HG02970 (cell line): ENCODE measurements around the gene POGLUT3.

ENCODE experiments used
- ATAC-seq: cut with Tn5 transposase; IDR thresholded peaks from one replicate; pipeline ENCODE4 v1.9.1; 2021; ENCODE audit warnings: mild to moderate bottlenecking, moderate library complexity, moderate number of reproducible peaks; ENCODE audit not compliant: unreplicated experiment, low FRiP score

The POGLUT3 gene

DNA sequence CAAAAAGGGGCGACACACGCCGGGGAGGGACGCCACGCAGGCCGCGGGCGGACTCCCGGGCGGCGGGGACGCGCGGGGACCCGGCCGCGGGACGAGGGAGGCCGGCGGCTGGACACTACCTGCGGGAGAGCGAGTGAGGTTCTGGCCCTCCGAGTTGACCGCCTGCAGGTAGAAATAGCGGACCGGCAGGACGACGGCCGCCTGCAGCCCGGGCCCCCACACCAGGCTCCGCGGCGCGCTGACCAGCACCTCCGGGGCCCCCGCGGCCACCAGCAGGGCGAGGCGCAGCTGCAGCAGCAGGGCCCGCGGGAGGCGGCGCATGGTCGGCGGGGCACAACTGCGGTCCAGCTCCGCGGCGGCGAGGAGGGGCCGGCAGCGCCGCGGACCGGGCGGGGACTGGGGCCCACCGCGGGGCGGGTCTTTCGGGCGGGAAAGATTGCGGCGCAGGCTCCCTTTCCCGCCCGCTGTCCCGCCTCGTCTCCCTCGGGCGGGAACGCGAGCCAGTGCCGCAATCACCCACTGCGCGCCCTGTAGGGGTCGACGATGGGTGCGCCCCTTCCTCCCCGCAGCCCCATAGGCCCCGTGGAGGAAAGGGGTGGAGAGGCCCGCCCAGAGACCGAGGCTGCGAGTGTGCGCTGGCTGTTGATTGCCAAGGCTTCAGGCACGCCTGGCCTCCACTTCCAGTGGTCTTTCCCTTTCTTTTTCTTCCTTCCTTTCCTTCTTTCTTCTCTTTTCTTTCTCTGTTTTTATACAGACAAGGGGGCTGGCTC, at the start of gene POGLUT3:
Gene POGLUT3, minus strand, starts transcription at position 339 of the 770 bp plus-strand sequence. Its CDS starts 18 bp downstream, at position 321.
- peak; percentile 60 for ATAC-seq

DNA sequence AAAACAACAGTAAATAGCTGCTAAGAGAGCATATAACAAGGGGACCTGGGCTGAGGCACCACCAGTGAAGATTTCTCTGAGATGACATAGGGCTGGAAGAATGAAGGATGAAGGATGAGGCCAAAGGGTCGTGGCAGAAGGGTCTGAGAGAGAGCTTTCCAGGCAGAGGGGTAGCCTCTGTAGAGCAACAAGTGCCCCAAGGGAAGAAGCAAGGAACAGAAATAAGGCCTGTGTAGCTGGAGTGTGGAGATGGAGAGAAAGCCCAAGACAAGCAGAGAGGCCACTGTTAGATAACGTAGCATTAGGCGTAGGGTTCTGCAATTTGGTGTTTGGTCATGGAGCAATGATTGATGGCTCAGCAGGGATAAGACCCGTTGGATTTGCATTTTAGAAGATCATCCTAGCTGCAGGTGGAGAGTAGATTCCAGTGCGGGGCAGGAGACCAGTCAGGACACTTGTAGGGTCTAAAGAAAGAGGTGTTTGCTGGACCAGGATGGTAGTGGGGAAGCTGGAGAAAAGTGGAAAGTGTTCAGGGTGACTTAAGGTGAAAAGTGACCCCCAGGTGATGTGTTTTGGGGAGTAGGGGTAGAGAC, 47.8 kb upstream of the POGLUT3 start:
- no peak for ATAC-seq

DNA sequence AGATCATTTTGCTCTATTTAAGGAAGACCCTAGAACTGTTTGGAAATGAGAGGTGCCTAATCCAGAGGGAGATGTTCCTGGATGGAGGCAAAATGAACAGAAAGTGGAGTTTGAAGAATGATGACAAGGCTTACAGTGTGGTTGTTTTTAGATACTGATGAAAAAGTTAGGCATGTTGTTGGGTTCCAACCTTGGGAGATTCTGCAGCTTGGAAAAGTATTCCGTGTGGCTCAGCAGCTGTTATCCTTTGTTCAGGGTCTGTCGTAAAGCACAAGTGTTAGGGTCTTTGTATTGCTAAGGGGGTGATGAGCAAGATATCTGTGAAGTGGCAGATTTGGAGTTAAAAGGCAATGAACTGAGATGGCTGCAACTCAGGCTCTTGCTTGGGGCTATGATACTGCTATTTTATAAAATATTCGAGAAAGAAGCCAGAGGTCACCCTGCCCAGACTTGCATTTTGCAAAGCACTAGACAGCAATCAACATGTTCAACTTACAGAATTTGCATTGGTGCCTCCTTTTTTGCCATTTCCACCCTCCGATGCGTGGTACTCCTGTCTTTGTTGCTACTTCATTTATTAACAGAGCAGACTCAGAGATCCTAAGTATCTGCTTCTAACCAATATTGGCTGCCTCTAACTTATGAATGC, 45.3 kb upstream of the POGLUT3 start:
- ATAC-seq: no peak

DNA sequence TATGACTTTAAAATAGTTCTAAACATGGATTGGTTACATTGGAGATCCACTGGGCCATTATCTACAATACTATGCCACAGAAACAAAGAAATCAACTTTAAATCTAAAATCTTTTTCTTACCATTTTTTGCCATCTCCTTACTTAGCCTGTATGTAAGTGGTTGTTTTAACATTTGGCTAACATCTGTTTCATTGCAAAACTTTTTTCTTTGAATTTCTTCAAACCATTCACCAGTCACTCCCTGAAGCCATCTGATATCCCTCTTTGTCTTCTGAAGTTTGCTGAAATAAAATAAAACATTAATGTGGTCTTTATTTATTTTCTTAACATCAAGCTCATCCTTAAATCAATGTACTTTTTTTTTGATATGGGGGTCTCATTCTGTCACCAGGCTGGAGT, 43.3 kb upstream of the POGLUT3 start:
- ATAC-seq: no peak

DNA sequence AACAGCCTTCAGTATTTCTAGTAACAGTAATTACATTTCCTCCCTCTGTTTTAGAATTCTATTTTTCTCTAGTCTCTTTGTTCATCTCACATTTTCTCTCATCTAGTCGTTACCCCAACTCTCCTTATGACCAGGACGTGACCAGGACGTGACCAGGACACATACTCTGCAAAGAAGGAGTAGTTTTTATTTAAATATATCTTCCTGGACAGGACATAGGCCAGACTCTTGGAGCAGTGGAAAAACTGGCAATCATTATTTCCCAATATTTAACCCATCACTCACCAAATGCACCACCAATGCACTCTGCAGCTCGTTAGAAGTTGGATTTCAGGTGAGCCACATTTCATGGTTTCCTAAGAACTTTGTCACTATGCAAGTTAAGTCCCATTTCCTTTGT, 40.3 kb upstream of the POGLUT3 start:
- ATAC-seq: no peak

GRCh38 chr11:108538022-108538424, 39.8 kb upstream of the POGLUT3 start:
- no peak for ATAC-seq

- ATAC-seq: no peak
These were observed 38.6 kb upstream of the POGLUT3 start for GRCh38 chr11:108536783-108537182.

GRCh38 chr11:108535384-108535955, 37.3 kb upstream of the POGLUT3 start:
- ATAC-seq: no peak

DNA sequence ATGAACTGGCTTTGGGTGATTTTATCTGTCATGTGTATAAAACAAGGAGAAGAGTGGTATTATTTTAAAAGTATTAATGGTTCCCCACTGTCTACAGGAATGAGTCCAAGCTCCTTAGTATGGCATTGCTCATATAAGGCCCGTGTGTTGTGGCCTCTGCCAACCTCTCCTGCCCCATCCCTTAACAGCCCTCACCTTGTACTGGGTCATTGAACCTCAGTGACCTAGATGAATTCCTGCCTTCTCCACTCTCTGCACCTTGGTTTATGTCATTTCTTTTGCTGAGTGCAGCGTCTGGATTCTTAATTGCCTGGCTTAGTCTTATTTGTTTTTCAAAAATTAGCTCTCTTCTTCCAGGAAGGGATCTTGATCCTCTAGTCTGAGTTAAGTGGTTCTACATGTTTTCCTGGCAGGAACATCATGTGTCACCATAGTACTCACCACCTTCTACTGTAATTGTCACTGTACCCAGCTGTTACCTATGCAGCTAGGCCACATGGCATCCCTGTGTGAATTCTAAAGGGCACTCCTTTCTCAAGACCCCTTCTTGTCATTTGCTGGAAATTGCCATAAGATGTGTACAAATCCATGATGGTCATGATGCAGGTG, 36.2 kb upstream of the POGLUT3 start:
- ATAC-seq: no peak

GRCh38 chr11:108530426-108530825, 32.2 kb upstream of the POGLUT3 start:
- ATAC-seq: no peak

GRCh38 chr11:108527382-108527781, 29.2 kb upstream of the POGLUT3 start:
- ATAC-seq: no peak

GRCh38 chr11:108525161-108525560, 27.0 kb upstream of the POGLUT3 start:
- ATAC-seq: no peak

GRCh38 chr11:108524422-108524821, 26.2 kb upstream of the POGLUT3 start:
- no peak for ATAC-seq

- ATAC-seq: no peak
These were observed 24.1 kb upstream of the POGLUT3 start for GRCh38 chr11:108522318-108522717.

DNA sequence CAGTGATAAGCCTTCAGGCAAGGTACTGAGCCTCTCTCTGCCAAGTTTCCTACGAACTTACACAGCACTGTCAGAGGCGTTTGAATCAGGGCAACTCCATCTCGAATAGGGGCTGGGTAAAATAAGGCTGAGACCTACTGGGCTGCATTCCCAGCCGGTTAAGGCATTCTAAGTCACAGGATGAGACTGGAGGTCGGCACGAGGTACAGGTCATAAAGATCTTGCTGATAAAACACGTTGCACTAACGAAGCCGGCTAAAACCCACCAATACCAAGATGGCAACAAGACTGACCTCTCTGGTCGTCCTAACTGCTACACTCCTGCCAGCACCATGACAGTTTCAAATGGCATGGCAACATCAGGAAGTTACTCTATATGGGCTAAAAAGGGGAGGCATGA, 20.4 kb upstream of the POGLUT3 start:
- no peak for ATAC-seq

DNA sequence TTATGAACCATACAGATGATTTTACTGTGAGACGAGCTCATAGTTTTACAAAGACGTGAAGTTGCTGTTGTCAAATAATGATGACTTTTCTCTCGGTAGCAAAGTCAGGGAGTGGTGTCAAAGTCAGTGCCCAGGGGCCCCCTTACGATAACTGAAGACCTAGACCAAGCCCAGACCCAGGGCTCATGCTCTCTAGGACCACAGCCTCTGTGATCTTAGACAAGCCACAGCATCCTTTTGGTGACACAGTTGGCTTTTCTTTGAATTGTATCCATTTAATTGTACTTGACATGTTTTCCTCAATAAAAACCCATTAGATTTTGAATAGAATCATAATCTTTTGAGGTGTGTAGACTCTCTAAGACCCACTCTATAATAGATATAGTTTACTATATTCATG, 17.9 kb upstream of the POGLUT3 start:
- ATAC-seq: no peak

GRCh38 chr11:108512708-108513107, 14.5 kb upstream of the POGLUT3 start:
- no peak for ATAC-seq

DNA sequence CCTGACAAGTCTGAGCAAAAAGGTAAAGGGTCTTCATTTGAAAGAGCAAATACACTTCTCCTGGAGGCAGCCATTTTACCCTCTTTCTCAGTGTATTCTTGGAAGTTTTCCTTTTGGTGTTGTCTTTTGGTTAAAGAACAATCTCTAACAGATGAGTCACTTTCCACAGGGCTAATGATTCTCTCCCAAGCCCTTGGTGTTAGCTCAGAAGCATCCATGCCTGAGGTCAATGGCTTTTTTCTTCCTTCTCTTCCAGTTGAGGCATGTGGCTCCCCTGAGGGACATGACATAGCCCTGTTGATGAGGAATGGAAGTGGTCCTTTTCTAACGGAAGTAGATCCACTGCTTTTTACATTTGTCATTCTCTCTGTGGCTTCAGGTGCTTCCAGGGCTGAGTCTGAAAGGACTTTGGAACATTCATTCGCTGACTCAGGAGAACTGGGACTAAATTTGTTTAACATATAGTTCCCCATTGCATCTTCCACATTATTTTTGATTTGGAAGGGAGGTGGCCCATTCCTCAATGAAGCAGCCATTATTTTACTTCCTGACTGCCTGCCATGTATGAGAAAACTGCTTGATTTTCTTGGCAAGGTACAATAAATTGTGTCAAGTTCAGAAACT, 13.8 kb upstream of the POGLUT3 start:
- no peak for ATAC-seq

- no peak for ATAC-seq
These were observed 10.7 kb upstream of the POGLUT3 start for GRCh38 chr11:108508653-108509593.
